K562 (cell line): Measurements from ENCODE around the gene SLC26A5. TPM values are rescaled to one million over a fixed set of nuclear protein-coding genes. Genes with fewer than 3 reads are reported as not detected.

Source experiments
- BDP1 ChIP-seq: IDR thresholded peaks from 3 replicates; pipeline ENCODE4 v1.6.1; 2011; ENCODE audit not compliant: insufficient read length, insufficient read depth
- C11orf30 ChIP-seq: fragments of 450-650 bp; IDR thresholded peaks from 2 replicates; pipeline ENCODE4 v1.6.1; 2016; ENCODE audit warnings: low read depth, mild to moderate bottlenecking
- CTCFL ChIP-seq: IDR thresholded peaks from 2 replicates; pipeline ENCODE4 v1.6.1; 2011; ENCODE audit warnings: borderline replicate concordance, low read depth, mild to moderate bottlenecking, moderate library complexity, low read length; ENCODE audit not compliant: insufficient read depth, poor library complexity, severe bottlenecking
- GABPB2 ChIP-seq: fragments of 250-450 bp; sonication (Bioruptor Pico); conservative IDR thresholded peaks from 2 replicates; pipeline ENCODE4 v1.5.1; 2021; ENCODE audit warnings: mild to moderate bottlenecking
- NCOA2 ChIP-seq, 2 experiments: fragments of 450-650 bp; IDR thresholded peaks; 2 replicates each; pipeline ENCODE4 v1.6.1; 2018; ENCODE audit warnings: mild to moderate bottlenecking in 2 of 2, moderate library complexity in 1 of 2; ENCODE audit not compliant: partially characterized antibody in 2 of 2
- NCOA4 ChIP-seq: fragments of 450-650 bp; IDR thresholded peaks from 2 replicates; pipeline ENCODE4 v1.6.1; 2018; ENCODE audit warnings: mild to moderate bottlenecking; ENCODE audit not compliant: partially characterized antibody
- NRF1 ChIP-seq, 2 experiments: fragments of 450-650 bp; IDR thresholded peaks in 1 of 2; conservative IDR thresholded peaks in 1 of 2; 2 replicates each; pipeline ENCODE4 v1.6.1; 2014; ENCODE audit warnings: mild to moderate bottlenecking in 2 of 2
- RFX1 ChIP-seq: fragments of 450-650 bp; IDR thresholded peaks from 2 replicates; pipeline ENCODE4 v1.6.1; 2016; ENCODE audit warnings: mild to moderate bottlenecking, moderate library complexity
- SMAD1 ChIP-seq: fragments of 150-350 bp; IDR thresholded peaks from 2 replicates; pipeline ENCODE4 v1.6.1; 2014; ENCODE audit warnings: low read length, low read depth; ENCODE audit not compliant: partially characterized antibody
- SMARCA5 ChIP-seq: fragments of 450-650 bp; IDR thresholded peaks from 2 replicates; pipeline ENCODE4 v1.6.1; 2016
- TFE3 ChIP-seq: fragments of 450-650 bp; formaldehyde crosslinking; IDR thresholded peaks from 2 replicates; pipeline ENCODE4 v1.4.0; 2020; ENCODE audit warnings: mild to moderate bottlenecking, mixed read lengths
- TRIM24 ChIP-seq, 2 experiments: fragments of 450-650 bp; IDR thresholded peaks; 2 replicates each; pipeline ENCODE4 v1.6.1; 2016
- U2AF1 ChIP-seq: fragments of 200-400 bp; formaldehyde crosslinking; optimal IDR thresholded peaks from 2 replicates; pipeline ENCODE3; 2017; ENCODE audit warnings: mild to moderate bottlenecking, low read depth, low read length, moderate library complexity
- UBTF ChIP-seq, 2 experiments: IDR thresholded peaks; 2 replicates each; pipeline ENCODE4 v1.6.1; 2012; ENCODE audit warnings: improper control_type of control experiment in 2 of 2, low read depth in 2 of 2, low read length in 2 of 2, borderline replicate concordance in 1 of 2
- ZBTB11 ChIP-seq, 3 experiments: fragments of 200-800 bp in 1 of 3; fragments of 250-450 bp in 1 of 3; fragments of 450-650 bp in 1 of 3; sonication (Bioruptor Pico) in 1 of 3; sonication (Bioruptor generic) in 1 of 3; formaldehyde crosslinking in 1 of 3; IDR thresholded peaks; 2 replicates each; pipeline versions ENCODE4 v1.6.1 to v1.8.0; 2016 to 2022; ENCODE audit warnings: mild to moderate bottlenecking in 2 of 3, missing genetic modification characterization in 2 of 3, missing compliant biosample characterization in 1 of 3, moderate library complexity in 1 of 3
- ZNF511 ChIP-seq: sonication (generic); formaldehyde crosslinking; IDR thresholded peaks from 2 replicates; pipeline ENCODE4 v1.8.0; 2022; ENCODE audit warnings: mild to moderate bottlenecking, missing genetic modification reagents
- polyA plus RNA-seq, 8 experiments: library from polyadenylated mRNA; depleted of rRNA in 4 of 8; stranded (reverse) in 5 of 8; unstranded in 3 of 8; fragments of >200 nt; fragmentation: Nextera tagmentation in 2 of 8; fragmentation: Illumina TruSeq in 1 of 8; extraction: Ambion mirVana in 2 of 8; extraction: Trizol in 1 of 8; gene quantifications; 2 replicates each; pipeline versions ENCODE4 v1.2.1 to v1.2.3, GENCODE V29; 2011 to 2014; ENCODE audit warnings: inconsistent platforms in 1 of 8, missing spikeins in 1 of 8
- total RNA-seq, 7 experiments: library from RNA; depleted of rRNA in 6 of 7; stranded (reverse); fragments of >200 nt in 6 of 7; fragmentation: Illumina TruSeq in 2 of 7; extraction: Trizol in 2 of 7; gene quantifications; 2 replicates each; pipeline versions ENCODE4 v1.2.1 to v1.2.3, GENCODE V29; 2011 to 2021; ENCODE audit warnings: low replicate concordance in 1 of 7

SLC26A5 gene
- total and polyA plus RNA-seq, 9 of the 15 experiments (the other 6 are each of a cell fraction or from before 2014, with no cell fraction given): not detected

- TF ChIP-seq CTCFL: no peak
- TF ChIP-seq GABPB2 (CRISPR knock-in tag): peak; percentile 34; the same call in 1 of the 2 replicates
- peak; percentile 97 to 98 for TF ChIP-seq UBTF (IDR thresholded peaks at IDR 0.05; ENCODE audit: borderline replicate concordance in 1 of 2, low read depth in 2 of 2, low read length in 2 of 2)
- peak; percentile 94 to 99 (median 99) for TF ChIP-seq ZBTB11 (CRISPR knock-in tag; IDR thresholded peaks at IDR 0.05)
- TF ChIP-seq ZNF511: peak; percentile 89
- no peak for TF ChIP-seq NRF1 (conservative IDR thresholded peaks at IDR 0.05 in 1 of 2, IDR thresholded peaks at IDR 0.05 in 1 of 2)
- TF ChIP-seq NCOA2 (IDR thresholded peaks at IDR 0.05; ENCODE audit: partially characterized antibody in 2 of 2): no peak
- peak; percentile 39 for TF ChIP-seq SMAD1
- TF ChIP-seq TRIM24 (IDR thresholded peaks at IDR 0.05): peak in 1 of 2 experiments; percentile 95; a peak in 2 of 4 replicates
- no peak for TF ChIP-seq NCOA4
- TF ChIP-seq BDP1: no peak
- no peak for TF ChIP-seq U2AF1
- TF ChIP-seq SMARCA5: no peak
- no peak for TF ChIP-seq RFX1
- peak; percentile 96 for TF ChIP-seq C11orf30
- peak; percentile 39; the same call in 1 of the 2 replicates for TF ChIP-seq TFE3 (CRISPR knock-in tag)
Observed at GRCh38 chr7:103347507-103348267, 98.3 kb downstream of the SLC26A5 start, which contains the start of gene PSMC2 (continued).
